Measurements from ENCODE around the gene PRSS23. TPM values are rescaled to one million over a fixed set of nuclear protein-coding genes. Genes with fewer than 3 reads are reported as not detected.

PRSS23 gene
- total RNA-seq, 6 donors from 2014 or later = 18.9 to 87.0 (median 35.7) TPM

- TF ChIP-seq POLR2AphosphoS5 (IDR thresholded peaks at IDR 0.05) (no peak), POLR2A (IDR thresholded peaks at IDR 0.05) (no peak), CTCF (IDR thresholded peaks at IDR 0.05) (no peak), EP300 (IDR thresholded peaks at IDR 0.05) (no peak)
Measured at GRCh38 chr11:86782742-86783141, 17.6 kb upstream of the PRSS23 start.

GRCh38 chr11:86783661-86784060 is 16.7 kb upstream of the PRSS23 start:
- 53 to 81% methylated on average over 2 of the region's 2 CpGs for WGBS, 2 donors
- H3K27ac ChIP-seq = no peak overlapping the region
- ATAC-seq (ENCODE audit: low FRiP score in 2 of 2) = no peak
- no peak for DNase-seq
- H3K9me3 ChIP-seq = no peaks in the 10 kb centered on the region
- H3K36me3 ChIP-seq = no peaks in the 10 kb centered on the region
- H3K4me3 ChIP-seq = no peak overlapping the region
- no peak for TF ChIP-seq POLR2A (IDR thresholded peaks at IDR 0.05)
- no peak for TF ChIP-seq CTCF (IDR thresholded peaks at IDR 0.05)
- no peaks in the 10 kb centered on the region for H3K4me1 ChIP-seq
- no peaks in the 10 kb centered on the region for H3K27me3 ChIP-seq

More at GRCh38 chr11:86782742-86783141, 17.6 kb upstream of the PRSS23 start:
- 79 to 88% methylated on average over 4 of the region's 4 CpGs for WGBS, 2 donors
- no peaks in the 10 kb centered on the region for H3K9me3 ChIP-seq
- no peak for ATAC-seq (ENCODE audit: low FRiP score in 2 of 2)
- H3K4me1 ChIP-seq = no peaks in the 10 kb centered on the region
- no peak for DNase-seq
- H3K27ac ChIP-seq = no peak overlapping the region
- no peaks in the 10 kb centered on the region for H3K27me3 ChIP-seq
- no peak overlapping the region for H3K4me3 ChIP-seq
- no peaks in the 10 kb centered on the region for H3K36me3 ChIP-seq

GRCh38 chr11:86784241-86784681 is 16.1 kb upstream of the PRSS23 start:
- Histone ChIP-seq H3K4me3 (no peak overlapping the region), H3K4me1 (no peaks in the 10 kb centered on the region), H3K27ac (no peak overlapping the region), H3K9me3 (no peaks in the 10 kb centered on the region), H3K36me3 (no peaks in the 10 kb centered on the region), H3K27me3 (no peaks in the 10 kb centered on the region)
- WGBS, 2 donors = 50 to 59% methylated on average over 2 of the region's 2 CpGs
- TF ChIP-seq EP300 (IDR thresholded peaks at IDR 0.05) (no peak), POLR2A (IDR thresholded peaks at IDR 0.05) (no peak), POLR2AphosphoS5 (IDR thresholded peaks at IDR 0.05) (no peak), CTCF (IDR thresholded peaks at IDR 0.05) (no peak)
- DNase-seq (no peak), ATAC-seq (ENCODE audit: low FRiP score in 2 of 2) (no peak)

GRCh38 chr11:86785576-86785975 is 14.8 kb upstream of the PRSS23 start:
- Histone ChIP-seq H3K27ac (no peak overlapping the region), H3K27me3 (no peaks in the 10 kb centered on the region), H3K4me3 (no peak overlapping the region), H3K9me3 (no peaks in the 10 kb centered on the region), H3K4me1 (no peaks in the 10 kb centered on the region), H3K36me3 (no peaks in the 10 kb centered on the region)
- DNase-seq = no peak
- 37 to 85% methylated on average over 3 of the region's 3 CpGs for WGBS, 2 donors
- no peak for ATAC-seq (ENCODE audit: low FRiP score in 2 of 2)
- no peak for TF ChIP-seq POLR2A (IDR thresholded peaks at IDR 0.05)
- TF ChIP-seq EP300 (IDR thresholded peaks at IDR 0.05) = no peak
- TF ChIP-seq CTCF (IDR thresholded peaks at IDR 0.05) = no peak
- no peak for TF ChIP-seq POLR2AphosphoS5 (IDR thresholded peaks at IDR 0.05)

GRCh38 chr11:86787018-86787536 is 13.3 kb upstream of the PRSS23 start:
- no peaks in the 10 kb centered on the region for H3K36me3 ChIP-seq
- WGBS, 2 donors = 59 to 63% methylated on average over 2 of the region's 2 CpGs
- H3K27me3 ChIP-seq = no peaks in the 10 kb centered on the region
- no peak for DNase-seq
- no peak overlapping the region for H3K27ac ChIP-seq
- H3K4me1 ChIP-seq = no peaks in the 10 kb centered on the region
- no peak for ATAC-seq (ENCODE audit: low FRiP score in 2 of 2)
- H3K9me3 ChIP-seq = no peaks in the 10 kb centered on the region
- H3K4me3 ChIP-seq = no peak overlapping the region
- TF ChIP-seq CTCF (IDR thresholded peaks at IDR 0.05) (no peak), POLR2A (IDR thresholded peaks at IDR 0.05) (no peak), POLR2AphosphoS5 (IDR thresholded peaks at IDR 0.05) (no peak), EP300 (IDR thresholded peaks at IDR 0.05) (no peak)
